HepG2 (cell line): Measurements from ENCODE around the gene WNT7B. TPM values are rescaled to one million over a fixed set of nuclear protein-coding genes. Genes with fewer than 3 reads are reported as not detected.

Experiments
- AGO1 ChIP-seq: fragments of 200-400 bp; formaldehyde crosslinking; IDR thresholded peaks from 2 replicates; pipeline ENCODE4 v1.6.1; 2017; ENCODE audit warnings: mild to moderate bottlenecking, low read depth, low read length, moderate library complexity; ENCODE audit not compliant: poor library complexity, severe bottlenecking
- BRD4 ChIP-seq: sonication (generic); formaldehyde crosslinking; IDR thresholded peaks from 2 replicates; pipeline ENCODE4 v1.4.0; 2020; ENCODE audit warnings: missing genetic modification reagents
- FOSL2 ChIP-seq: sonication (generic); formaldehyde crosslinking; IDR thresholded peaks from 2 replicates; pipeline ENCODE4 v1.4.0; 2020; ENCODE audit warnings: missing genetic modification reagents
- HNRNPLL ChIP-seq: fragments of 200-400 bp; formaldehyde crosslinking; IDR thresholded peaks from 2 replicates; pipeline ENCODE4 v1.6.1; 2017; ENCODE audit warnings: mild to moderate bottlenecking, low read depth, low read length; ENCODE audit not compliant: poor library complexity, severe bottlenecking
- HOXA9 ChIP-seq: sonication (generic); formaldehyde crosslinking; IDR thresholded peaks from 2 replicates; pipeline ENCODE4 v1.8.1; 2022; ENCODE audit warnings: missing genetic modification reagents, mild to moderate bottlenecking, moderate library complexity, borderline replicate concordance
- MATR3 ChIP-seq: sonication (generic); formaldehyde crosslinking; IDR thresholded peaks from 2 replicates; pipeline ENCODE4 v1.4.0; 2020; ENCODE audit warnings: missing genetic modification reagents
- NFKB2 ChIP-seq: sonication (generic); formaldehyde crosslinking; IDR thresholded peaks from 2 replicates; pipeline ENCODE4 v1.4.0; 2020; ENCODE audit warnings: missing genetic modification reagents, borderline replicate concordance
- PAX8 ChIP-seq: sonication (generic); formaldehyde crosslinking; IDR thresholded peaks from 2 replicates; pipeline ENCODE4 v1.8.0; 2022; ENCODE audit warnings: mild to moderate bottlenecking, missing genetic modification reagents, borderline replicate concordance
- PHF8 ChIP-seq: sonication (generic); formaldehyde crosslinking; IDR thresholded peaks from 2 replicates; pipeline ENCODE4 v1.5.0; 2020; ENCODE audit warnings: missing genetic modification reagents
- SYNCRIP ChIP-seq: fragments of 200-400 bp; formaldehyde crosslinking; IDR thresholded peaks from 2 replicates; pipeline ENCODE4 v1.6.1; 2018; ENCODE audit warnings: mild to moderate bottlenecking, low read depth, low read length; ENCODE audit not compliant: insufficient read depth
- YEATS4 ChIP-seq: sonication (generic); formaldehyde crosslinking; IDR thresholded peaks from 2 replicates; pipeline ENCODE4 v1.4.0; 2020; ENCODE audit warnings: missing genetic modification reagents, borderline replicate concordance
- ZFAT ChIP-seq: sonication (generic); formaldehyde crosslinking; conservative IDR thresholded peaks from 2 replicates; pipeline ENCODE4 v1.8.1; 2023; ENCODE audit warnings: missing genetic modification reagents, inconsistent platforms
- ZFX ChIP-seq: sonication (generic); formaldehyde crosslinking; IDR thresholded peaks from 2 replicates; pipeline ENCODE4 v1.4.0; 2020; ENCODE audit warnings: mild to moderate bottlenecking, low read depth, missing genetic modification reagents, moderate library complexity
- ZFY ChIP-seq: sonication (generic); formaldehyde crosslinking; IDR thresholded peaks from 2 replicates; pipeline ENCODE4 v1.4.0; 2020; ENCODE audit warnings: missing genetic modification reagents
- ZNF12 ChIP-seq: sonication (generic); formaldehyde crosslinking; IDR thresholded peaks from 2 replicates; pipeline ENCODE4 v1.5.0; 2020; ENCODE audit warnings: missing genetic modification reagents
- ZNF460 ChIP-seq: sonication (generic); formaldehyde crosslinking; IDR thresholded peaks from 2 replicates; pipeline ENCODE4 v1.5.1; 2020; ENCODE audit warnings: missing genetic modification reagents, mild to moderate bottlenecking, borderline replicate concordance
- ZNF598 ChIP-seq: sonication (generic); formaldehyde crosslinking; IDR thresholded peaks from 2 replicates; pipeline ENCODE4 v1.5.1; 2020; ENCODE audit warnings: mild to moderate bottlenecking, missing genetic modification reagents, borderline replicate concordance
- ZNF672 ChIP-seq: sonication (generic); formaldehyde crosslinking; IDR thresholded peaks from 2 replicates; pipeline ENCODE4 v1.8.1; 2022; ENCODE audit warnings: missing genetic modification reagents
- polyA plus RNA-seq, 8 experiments: library from polyadenylated mRNA; depleted of rRNA in 3 of 8; stranded (reverse) in 7 of 8; unstranded in 1 of 8; fragments of >200 nt; fragmentation: Illumina TruSeq in 4 of 8; extraction: Trizol in 4 of 8; gene quantifications; 2 replicates each; pipeline versions ENCODE4 v1.2.1 to v1.2.3, GENCODE V29; 2011 to 2016; ENCODE audit warnings: low read depth in 4 of 8, missing spikeins in 1 of 8, mixed read lengths in 1 of 8; ENCODE audit not compliant: insufficient read depth in 1 of 8
- total RNA-seq, 5 experiments: library from RNA; depleted of rRNA; stranded (reverse); fragments of >200 nt; fragmentation: Illumina TruSeq; extraction: Trizol; gene quantifications; 2 replicates each; pipeline ENCODE4 v1.2.3, GENCODE V29; 2016; ENCODE audit warnings: low read depth in 1 of 5
- TF ChIP-seq, protein P1 (sequence below): sonication (generic); formaldehyde crosslinking; IDR thresholded peaks from 2 replicates; pipeline ENCODE4 v1.4.0; 2020; ENCODE audit warnings: mild to moderate bottlenecking, missing genetic modification reagents
- TF ChIP-seq, protein P2 (sequence below): sonication (generic); formaldehyde crosslinking; IDR thresholded peaks from 2 replicates; pipeline ENCODE4 v1.5.0; 2020; ENCODE audit warnings: mild to moderate bottlenecking, missing genetic modification reagents, moderate library complexity
- TF ChIP-seq, protein P3 (sequence below): sonication (generic); formaldehyde crosslinking; IDR thresholded peaks from 2 replicates; pipeline ENCODE4 v1.4.0; 2020; ENCODE audit warnings: missing genetic modification reagents
- TF ChIP-seq, protein P4 (sequence below): sonication (generic); IDR thresholded peaks from 2 replicates; pipeline ENCODE4 v1.6.1; 2016; ENCODE audit warnings: low read depth, borderline replicate concordance

WNT7B gene
- total and polyA plus RNA-seq, 2 of the 13 experiments (the other 11 are each of a cell fraction or from before 2014, with no cell fraction given): 0.09 TPM; not detected in 1

DNA sequence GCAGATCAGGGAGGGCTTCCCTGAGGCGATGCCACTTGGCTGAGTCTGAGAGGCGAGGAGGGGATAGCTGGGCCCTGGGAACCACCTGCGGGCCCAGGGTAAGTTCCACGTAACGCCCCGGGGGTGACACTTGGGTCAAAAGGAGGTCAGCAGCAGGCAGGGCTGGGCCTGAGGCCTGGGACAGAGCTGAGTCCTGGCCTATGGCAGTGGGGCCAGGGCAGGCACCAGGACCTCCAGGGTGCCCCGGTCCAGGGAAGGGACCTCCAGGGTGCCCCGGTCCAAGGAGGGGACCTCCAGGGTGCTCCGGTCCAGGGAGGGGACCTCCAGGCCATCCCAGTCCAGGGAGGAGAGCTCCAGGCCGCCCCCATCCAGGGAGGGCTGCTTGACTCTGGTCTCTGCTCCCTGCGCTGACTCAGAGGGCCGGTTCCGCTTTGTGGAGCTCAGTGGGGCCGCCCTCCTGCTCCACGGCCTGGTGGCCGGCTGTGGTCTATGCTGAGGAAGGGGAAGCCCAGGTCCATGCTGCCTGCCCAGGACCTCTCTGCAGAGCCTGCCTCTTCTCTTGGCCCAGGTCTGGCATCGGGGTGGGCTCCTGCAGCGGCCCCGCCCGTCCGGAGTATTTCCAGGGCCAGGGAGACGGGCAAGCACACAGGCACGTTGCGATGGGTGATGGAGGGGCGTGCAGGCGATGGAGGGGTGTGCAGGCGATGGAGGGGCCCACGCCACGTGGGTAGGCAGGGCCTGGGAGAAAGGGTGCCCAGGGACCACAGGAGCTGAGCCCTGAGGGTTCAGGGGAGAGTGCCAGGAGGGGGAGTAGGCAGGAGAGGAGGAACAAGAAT is 19.5 kb upstream of the WNT7B start (continued):
- TF ChIP-seq NFKB2 (CRISPR knock-in tag): no peak
- TF ChIP-seq, protein P1, sequence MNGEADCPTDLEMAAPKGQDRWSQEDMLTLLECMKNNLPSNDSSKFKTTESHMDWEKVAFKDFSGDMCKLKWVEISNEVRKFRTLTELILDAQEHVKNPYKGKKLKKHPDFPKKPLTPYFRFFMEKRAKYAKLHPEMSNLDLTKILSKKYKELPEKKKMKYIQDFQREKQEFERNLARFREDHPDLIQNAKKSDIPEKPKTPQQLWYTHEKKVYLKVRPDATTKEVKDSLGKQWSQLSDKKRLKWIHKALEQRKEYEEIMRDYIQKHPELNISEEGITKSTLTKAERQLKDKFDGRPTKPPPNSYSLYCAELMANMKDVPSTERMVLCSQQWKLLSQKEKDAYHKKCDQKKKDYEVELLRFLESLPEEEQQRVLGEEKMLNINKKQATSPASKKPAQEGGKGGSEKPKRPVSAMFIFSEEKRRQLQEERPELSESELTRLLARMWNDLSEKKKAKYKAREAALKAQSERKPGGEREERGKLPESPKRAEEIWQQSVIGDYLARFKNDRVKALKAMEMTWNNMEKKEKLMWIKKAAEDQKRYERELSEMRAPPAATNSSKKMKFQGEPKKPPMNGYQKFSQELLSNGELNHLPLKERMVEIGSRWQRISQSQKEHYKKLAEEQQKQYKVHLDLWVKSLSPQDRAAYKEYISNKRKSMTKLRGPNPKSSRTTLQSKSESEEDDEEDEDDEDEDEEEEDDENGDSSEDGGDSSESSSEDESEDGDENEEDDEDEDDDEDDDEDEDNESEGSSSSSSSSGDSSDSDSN (CRISPR knock-in tag): 0 out of 2 replicates have a peak, but pooled peaks have one; percentile 15
- TF ChIP-seq, protein P2, sequence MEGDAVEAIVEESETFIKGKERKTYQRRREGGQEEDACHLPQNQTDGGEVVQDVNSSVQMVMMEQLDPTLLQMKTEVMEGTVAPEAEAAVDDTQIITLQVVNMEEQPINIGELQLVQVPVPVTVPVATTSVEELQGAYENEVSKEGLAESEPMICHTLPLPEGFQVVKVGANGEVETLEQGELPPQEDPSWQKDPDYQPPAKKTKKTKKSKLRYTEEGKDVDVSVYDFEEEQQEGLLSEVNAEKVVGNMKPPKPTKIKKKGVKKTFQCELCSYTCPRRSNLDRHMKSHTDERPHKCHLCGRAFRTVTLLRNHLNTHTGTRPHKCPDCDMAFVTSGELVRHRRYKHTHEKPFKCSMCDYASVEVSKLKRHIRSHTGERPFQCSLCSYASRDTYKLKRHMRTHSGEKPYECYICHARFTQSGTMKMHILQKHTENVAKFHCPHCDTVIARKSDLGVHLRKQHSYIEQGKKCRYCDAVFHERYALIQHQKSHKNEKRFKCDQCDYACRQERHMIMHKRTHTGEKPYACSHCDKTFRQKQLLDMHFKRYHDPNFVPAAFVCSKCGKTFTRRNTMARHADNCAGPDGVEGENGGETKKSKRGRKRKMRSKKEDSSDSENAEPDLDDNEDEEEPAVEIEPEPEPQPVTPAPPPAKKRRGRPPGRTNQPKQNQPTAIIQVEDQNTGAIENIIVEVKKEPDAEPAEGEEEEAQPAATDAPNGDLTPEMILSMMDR (CRISPR knock-in tag): 0 out of 2 replicates have a peak, but pooled peaks have one; percentile 16
- 0 out of 2 replicates have a peak, but pooled peaks have one; percentile 2 for TF ChIP-seq PHF8 (CRISPR knock-in tag)
- no peak for TF ChIP-seq YEATS4 (CRISPR knock-in tag)
- TF ChIP-seq MATR3 (CRISPR knock-in tag): no peak
- TF ChIP-seq, protein P3, sequence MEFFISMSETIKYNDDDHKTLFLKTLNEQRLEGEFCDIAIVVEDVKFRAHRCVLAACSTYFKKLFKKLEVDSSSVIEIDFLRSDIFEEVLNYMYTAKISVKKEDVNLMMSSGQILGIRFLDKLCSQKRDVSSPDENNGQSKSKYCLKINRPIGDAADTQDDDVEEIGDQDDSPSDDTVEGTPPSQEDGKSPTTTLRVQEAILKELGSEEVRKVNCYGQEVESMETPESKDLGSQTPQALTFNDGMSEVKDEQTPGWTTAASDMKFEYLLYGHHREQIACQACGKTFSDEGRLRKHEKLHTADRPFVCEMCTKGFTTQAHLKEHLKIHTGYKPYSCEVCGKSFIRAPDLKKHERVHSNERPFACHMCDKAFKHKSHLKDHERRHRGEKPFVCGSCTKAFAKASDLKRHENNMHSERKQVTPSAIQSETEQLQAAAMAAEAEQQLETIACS (CRISPR knock-in tag): no peak
- no peak for TF ChIP-seq ZNF12 (CRISPR knock-in tag)
- TF ChIP-seq HOXA9 (CRISPR knock-in tag): no peak
- peak; percentile 9 for TF ChIP-seq HNRNPLL
- TF ChIP-seq ZFX (CRISPR knock-in tag): peak; percentile 26; the same call in 1 of the 2 replicates
- no peak for TF ChIP-seq BRD4 (CRISPR knock-in tag)
- TF ChIP-seq ZNF598 (CRISPR knock-in tag): no peak
- TF ChIP-seq SYNCRIP: no peak
- TF ChIP-seq ZNF460: no peak
- TF ChIP-seq ZFY (CRISPR knock-in tag): peak; percentile 24; the same call in 1 of the 2 replicates
- TF ChIP-seq, protein P4, sequence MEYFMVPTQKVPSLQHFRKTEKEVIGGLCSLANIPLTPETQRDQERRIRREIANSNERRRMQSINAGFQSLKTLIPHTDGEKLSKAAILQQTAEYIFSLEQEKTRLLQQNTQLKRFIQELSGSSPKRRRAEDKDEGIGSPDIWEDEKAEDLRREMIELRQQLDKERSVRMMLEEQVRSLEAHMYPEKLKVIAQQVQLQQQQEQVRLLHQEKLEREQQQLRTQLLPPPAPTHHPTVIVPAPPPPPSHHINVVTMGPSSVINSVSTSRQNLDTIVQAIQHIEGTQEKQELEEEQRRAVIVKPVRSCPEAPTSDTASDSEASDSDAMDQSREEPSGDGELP: no peak
- TF ChIP-seq FOSL2: peak; percentile 75
- no peak for TF ChIP-seq ZNF672 (CRISPR knock-in tag)
- TF ChIP-seq AGO1: no peak
- no peak for TF ChIP-seq PAX8
- TF ChIP-seq ZFAT: no peak
